Fibroblast of lung (primary cell): Measurements from ENCODE around the gene TM9SF1. TPM values are rescaled to one million over a fixed set of nuclear protein-coding genes. Genes with fewer than 3 reads are reported as not detected.

ENCODE experiments used
- DNase-seq, 2 donors: peaks; one replicate each; pipeline versions ENCODE4 v3.0.0 to v3.0.0-alpha.2; 2010; ENCODE audit warnings: low read depth in 2 of 2
- H2AFZ ChIP-seq: 2 replicates; pipeline ENCODE4 v1.5.1; 2012; ENCODE audit warnings: low read length, control low read depth, inconsistent platforms
- H3K27ac ChIP-seq: 2 replicates; pipeline ENCODE4 v1.5.1; 2011; ENCODE audit warnings: low read length, control low read depth; ENCODE audit not compliant: insufficient read depth
- H3K27me3 ChIP-seq: 2 replicates; pipeline ENCODE4 v1.5.1; 2011; ENCODE audit warnings: mild to moderate bottlenecking, low read length; ENCODE audit not compliant: control insufficient read depth, insufficient read depth
- H3K36me3 ChIP-seq: 2 replicates; pipeline ENCODE4 v1.5.1; 2011; ENCODE audit warnings: low read length; ENCODE audit not compliant: control insufficient read depth, insufficient read depth
- H3K4me1 ChIP-seq: 2 replicates; pipeline ENCODE4 v1.5.1; 2011; ENCODE audit warnings: low read length; ENCODE audit not compliant: control insufficient read depth, insufficient read depth; ENCODE audit errors: extremely low read depth
- H3K4me2 ChIP-seq: 2 replicates; pipeline ENCODE4 v1.5.1; 2011; ENCODE audit warnings: low read length, control low read depth; ENCODE audit not compliant: insufficient read depth; ENCODE audit errors: extremely low read depth
- H3K4me3 ChIP-seq, 4 experiments: fragments of 200-600 bp in 1 of 4; sonication (generic) in 1 of 4; replicated peaks in 1 of 4; 2 replicates each; pipeline ENCODE4 v1.5.1; 2011 to 2016; ENCODE audit warnings: low read length in 4 of 4, low read depth in 3 of 4, mild to moderate bottlenecking in 3 of 4, control low read depth in 2 of 4, inconsistent platforms in 1 of 4, mixed read lengths in 1 of 4; ENCODE audit not compliant: insufficient read depth in 1 of 4; ENCODE audit errors: control extremely low read depth in 1 of 4
- H3K79me2 ChIP-seq: 2 replicates; pipeline ENCODE4 v1.5.1; 2012; ENCODE audit warnings: mild to moderate bottlenecking, low read length, inconsistent platforms; ENCODE audit not compliant: control insufficient read depth, insufficient read depth
- H3K9ac ChIP-seq: 2 replicates; pipeline ENCODE4 v1.5.1; 2011; ENCODE audit warnings: mild to moderate bottlenecking, low read length, control low read depth; ENCODE audit not compliant: insufficient read depth
- H3K9me3 ChIP-seq: 2 replicates; pipeline ENCODE4 v1.5.1; 2012; ENCODE audit warnings: low read depth, low read length; ENCODE audit not compliant: control insufficient read depth, insufficient read depth
- H4K20me1 ChIP-seq: 2 replicates; pipeline ENCODE4 v1.5.1; 2011; ENCODE audit warnings: low read length; ENCODE audit not compliant: control insufficient read depth, insufficient read depth; ENCODE audit errors: extremely low read depth
- EZH2 ChIP-seq: IDR thresholded peaks from 2 replicates; pipeline ENCODE4 v1.5.1; 2012; ENCODE audit warnings: low read length, control low read depth, mild to moderate bottlenecking; ENCODE audit errors: missing control alignments
- polyA plus RNA-seq, 2 donors: library from polyadenylated mRNA; depleted of rRNA in 1 of 2; stranded (reverse) in 1 of 2; unstranded in 1 of 2; fragments of >200 nt; gene quantifications; 2 replicates each; pipeline ENCODE4 v1.2.1, GENCODE V29; 2011 to 2012; ENCODE audit warnings: missing spikeins in 1 of 2
- total RNA-seq: library from RNA; depleted of rRNA; stranded (reverse); fragments of >200 nt; gene quantifications from 2 replicates; pipeline ENCODE4 v1.2.1, GENCODE V29; 2014
- TF ChIP-seq, protein P1 (sequence below), 2 donors: IDR thresholded peaks in 1 of 2; conservative IDR thresholded peaks in 1 of 2; 1 replicate in 1 of 2; 2 replicates in 1 of 2; pipeline ENCODE4 v1.5.1; 2011 to 2012; ENCODE audit warnings: low read length in 2 of 2, control low read depth in 1 of 2, inconsistent platforms in 1 of 2, low read depth in 1 of 2, mild to moderate bottlenecking in 1 of 2

TM9SF1 gene
- total and polyA plus RNA-seq, 2 donors (not counting 1 experiment from before 2014, with no cell fraction given): 61.6 to 65.1 TPM

DNA sequence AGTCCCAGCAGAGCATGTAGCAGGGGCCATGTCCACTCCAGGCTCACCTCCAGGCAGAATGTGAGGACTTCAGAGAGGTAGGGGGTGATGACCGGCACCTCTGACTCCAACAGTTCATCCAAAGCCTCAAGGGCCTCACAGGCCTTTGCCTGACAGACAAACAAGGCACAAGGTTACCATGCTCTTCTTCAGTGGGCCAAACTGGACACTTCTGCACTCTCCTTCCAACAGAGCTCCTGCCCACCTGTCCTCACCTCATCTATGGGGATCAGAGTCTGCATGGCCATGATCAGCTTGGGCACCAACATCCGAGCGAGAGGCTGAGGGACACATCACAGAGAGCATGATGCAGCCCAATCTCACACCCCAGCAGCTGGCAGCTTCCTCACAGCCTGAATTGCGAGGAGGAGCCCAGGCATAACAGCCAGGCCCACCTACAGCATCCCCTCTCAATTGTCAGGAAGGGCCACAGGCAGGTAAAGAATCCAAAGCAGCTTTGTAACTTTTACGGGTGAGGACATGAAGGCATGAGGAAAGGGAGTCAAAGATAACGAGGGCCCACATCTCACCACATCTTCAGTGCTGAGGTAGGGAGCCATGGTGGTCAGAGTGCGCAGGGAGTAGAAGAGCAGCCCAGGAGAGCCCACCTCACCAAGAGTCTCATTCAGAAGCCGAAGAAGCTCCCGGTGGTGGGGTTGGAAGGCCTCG lies 8.3 kb downstream of the TM9SF1 start:
- H3K4me2 ChIP-seq: no peak overlapping the region
- peaks cover 4% of the 10 kb centered on the region for H3K4me1 ChIP-seq

DNA sequence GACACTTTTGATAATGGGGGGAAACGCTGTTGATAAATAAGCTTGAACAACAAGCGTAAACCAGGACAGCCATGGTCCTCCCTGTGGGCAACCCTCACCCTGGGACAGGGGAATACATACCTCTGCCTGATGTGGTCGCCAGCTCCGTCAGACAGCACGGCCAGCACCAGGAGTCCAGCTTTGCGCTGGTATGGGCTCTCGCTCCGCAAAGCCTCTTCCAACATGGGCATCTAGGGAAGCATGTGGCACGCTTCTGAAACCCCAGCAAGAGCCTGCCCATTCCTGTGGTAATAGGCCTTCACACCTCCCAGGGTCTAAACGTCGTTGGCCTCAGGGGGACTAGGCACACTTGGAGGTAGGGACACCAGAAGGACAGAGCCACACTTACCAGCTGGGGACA lies 9.5 kb downstream of the TM9SF1 start:
- Histone ChIP-seq H3K27me3 (no peaks in the 10 kb centered on the region), H3K9ac (no peak overlapping the region), H3K36me3 (peaks cover 32% of the 10 kb centered on the region), H3K27ac (no peak overlapping the region), H3K4me2 (no peak overlapping the region), H4K20me1 (no peaks in the 10 kb centered on the region), H3K9me3 (no peaks in the 10 kb centered on the region), H2AFZ (no peak overlapping the region), H3K4me3 (no peak overlapping the region), H3K4me1 (peaks cover 4% of the 10 kb centered on the region), H3K79me2 (peaks cover 7% of the 10 kb centered on the region)
- TF ChIP-seq, protein P1, sequence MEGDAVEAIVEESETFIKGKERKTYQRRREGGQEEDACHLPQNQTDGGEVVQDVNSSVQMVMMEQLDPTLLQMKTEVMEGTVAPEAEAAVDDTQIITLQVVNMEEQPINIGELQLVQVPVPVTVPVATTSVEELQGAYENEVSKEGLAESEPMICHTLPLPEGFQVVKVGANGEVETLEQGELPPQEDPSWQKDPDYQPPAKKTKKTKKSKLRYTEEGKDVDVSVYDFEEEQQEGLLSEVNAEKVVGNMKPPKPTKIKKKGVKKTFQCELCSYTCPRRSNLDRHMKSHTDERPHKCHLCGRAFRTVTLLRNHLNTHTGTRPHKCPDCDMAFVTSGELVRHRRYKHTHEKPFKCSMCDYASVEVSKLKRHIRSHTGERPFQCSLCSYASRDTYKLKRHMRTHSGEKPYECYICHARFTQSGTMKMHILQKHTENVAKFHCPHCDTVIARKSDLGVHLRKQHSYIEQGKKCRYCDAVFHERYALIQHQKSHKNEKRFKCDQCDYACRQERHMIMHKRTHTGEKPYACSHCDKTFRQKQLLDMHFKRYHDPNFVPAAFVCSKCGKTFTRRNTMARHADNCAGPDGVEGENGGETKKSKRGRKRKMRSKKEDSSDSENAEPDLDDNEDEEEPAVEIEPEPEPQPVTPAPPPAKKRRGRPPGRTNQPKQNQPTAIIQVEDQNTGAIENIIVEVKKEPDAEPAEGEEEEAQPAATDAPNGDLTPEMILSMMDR (conservative IDR thresholded peaks at IDR 0.05 in 1 of 2, IDR thresholded peaks at IDR 0.05 in 1 of 2; ENCODE audit: low read depth in 1 of 2, low read length in 2 of 2): no peak
- no peak for TF ChIP-seq EZH2
- no peak for DNase-seq

More for the DNA sequence above, 8.3 kb downstream of the TM9SF1 start:
- Histone ChIP-seq H3K4me3 (peak overlapping the region in 1 of 4 experiments; percentile 84), H3K9ac (no peak overlapping the region), H3K79me2 (peaks cover 7% of the 10 kb centered on the region), H3K27me3 (no peaks in the 10 kb centered on the region), H4K20me1 (no peaks in the 10 kb centered on the region), H2AFZ (no peak overlapping the region), H3K27ac (no peak overlapping the region), H3K9me3 (no peaks in the 10 kb centered on the region), H3K36me3 (peaks cover 25% of the 10 kb centered on the region)
- no peak for DNase-seq
- TF ChIP-seq EZH2: no peak
- TF ChIP-seq, protein P1 (conservative IDR thresholded peaks at IDR 0.05 in 1 of 2, IDR thresholded peaks at IDR 0.05 in 1 of 2; ENCODE audit: low read depth in 1 of 2, low read length in 2 of 2): no peak

DNA sequence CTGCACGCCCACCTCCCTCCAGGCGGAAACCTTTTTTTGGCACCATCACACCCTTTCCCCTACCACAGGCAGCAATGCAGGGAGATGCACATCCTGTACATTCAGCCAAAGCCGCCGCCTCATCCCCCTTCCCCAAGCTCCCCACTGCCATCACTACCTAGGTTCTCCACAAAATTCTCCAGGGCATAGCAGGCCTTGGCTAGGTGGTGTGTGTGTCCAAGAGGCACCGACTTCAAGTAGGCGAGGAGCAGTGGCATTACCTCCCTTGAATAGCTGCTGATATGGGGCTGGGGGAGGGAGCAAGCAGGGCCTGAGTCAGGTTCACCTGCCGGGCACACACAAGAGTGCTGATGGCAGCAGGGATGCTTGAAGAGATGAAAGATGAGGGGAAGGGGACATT lies 10.2 kb downstream of the TM9SF1 start:
- peaks cover 30% of the 10 kb centered on the region for H3K36me3 ChIP-seq
- DNase-seq: no peak
- no peak overlapping the region for H2AFZ ChIP-seq
- no peak overlapping the region for H3K9ac ChIP-seq
- H3K4me3 ChIP-seq: no peak overlapping the region
- no peaks in the 10 kb centered on the region for H4K20me1 ChIP-seq
- no peaks in the 10 kb centered on the region for H3K27me3 ChIP-seq
- no peaks in the 10 kb centered on the region for H3K9me3 ChIP-seq
- no peak overlapping the region for H3K4me2 ChIP-seq
- TF ChIP-seq, protein P1 (conservative IDR thresholded peaks at IDR 0.05 in 1 of 2, IDR thresholded peaks at IDR 0.05 in 1 of 2; ENCODE audit: low read depth in 1 of 2, low read length in 2 of 2): no peak
- TF ChIP-seq EZH2: no peak
- H3K27ac ChIP-seq: no peak overlapping the region
- H3K79me2 ChIP-seq: peaks cover 7% of the 10 kb centered on the region
- peaks cover 4% of the 10 kb centered on the region for H3K4me1 ChIP-seq
